Panc1 (cell line): ENCODE data around the gene ZBED4. TPM values are rescaled to one million over a fixed set of nuclear protein-coding genes. Genes with fewer than 3 reads are reported as not detected.

Experiments
- ATAC-seq: fragments of 200-7000 bp; cut with Tn5 transposase; 2 replicates; pipeline ENCODE4 v1.9.1; 2020; ENCODE audit warnings: mild to moderate bottlenecking, moderate library complexity
- BruUV-seq: library from RNA; stranded (reverse); fragments of 400-500 nt; replicated peaks from 2 replicates; lab custom pipeline; 2021; lab: Mats Ljungman, UMichigan
- CTCF ChIA-PET: fragments of 300-600 bp; sonication (Branson Sonifier 250); formaldehyde crosslinking; loops from one replicate; lab custom pipeline; 2022; ENCODE audit warnings: antibody characterized with exemption; lab: Charles Lee
- POLR2A ChIA-PET: fragments of 300-600 bp; sonication (Branson Sonifier 250); formaldehyde crosslinking; loops from one replicate; lab custom pipeline; 2022; ENCODE audit warnings: antibody characterized with exemption; lab: Charles Lee
- DNase-seq: peaks from one replicate; pipeline ENCODE4 v3.0.0-alpha.2; 2010; ENCODE audit warnings: low read depth, low spot score
- H3K27ac ChIP-seq: 2 replicates; pipeline ENCODE4 v1.5.1; 2011; ENCODE audit warnings: mild to moderate bottlenecking, low read length, inconsistent platforms
- H3K27me3 ChIP-seq: fragments of 200-500 bp; sonication (Bioruptor generic); 2 replicates; pipeline ENCODE4 v1.6.0; 2014; ENCODE audit warnings: low read length, inconsistent platforms; ENCODE audit not compliant: control insufficient read depth, insufficient read depth
- H3K36me3 ChIP-seq: fragments of 200-500 bp; sonication (Bioruptor generic); 2 replicates; pipeline ENCODE4 v1.5.1; 2014; ENCODE audit warnings: inconsistent platforms, mild to moderate bottlenecking, low read length, moderate library complexity; ENCODE audit not compliant: control insufficient read depth, insufficient read depth
- H3K4me1 ChIP-seq: 2 replicates; pipeline ENCODE4 v1.5.1; 2011; ENCODE audit warnings: inconsistent platforms, mild to moderate bottlenecking, low read length, moderate library complexity; ENCODE audit not compliant: control insufficient read depth, insufficient read depth
- H3K4me3 ChIP-seq, 2 experiments: 2 replicates each; pipeline ENCODE4 v1.5.1; 2011 to 2012; ENCODE audit warnings: low read depth in 2 of 2, low read length in 2 of 2, mild to moderate bottlenecking in 2 of 2, inconsistent platforms in 1 of 2, moderate library complexity in 1 of 2
- H3K9me3 ChIP-seq: fragments of 200-500 bp; sonication (Bioruptor generic); 2 replicates; pipeline ENCODE4 v1.5.1; 2014; ENCODE audit warnings: low read depth, mild to moderate bottlenecking, inconsistent platforms, low read length, moderate library complexity; ENCODE audit not compliant: control insufficient read depth, insufficient read depth
- POLR2AphosphoS5 ChIP-seq: IDR thresholded peaks from 2 replicates; pipeline ENCODE4 v1.6.1; 2012; ENCODE audit warnings: mild to moderate bottlenecking, low read depth, low read length, moderate library complexity
- SIN3A ChIP-seq: IDR thresholded peaks from 2 replicates; pipeline ENCODE4 v1.6.1; 2012; ENCODE audit warnings: low read depth, mild to moderate bottlenecking, low read length, moderate library complexity, borderline replicate concordance; ENCODE audit not compliant: insufficient read depth
- TCF7L2 ChIP-seq: IDR thresholded peaks from 2 replicates; pipeline ENCODE4 v1.6.1; 2011; ENCODE audit warnings: mild to moderate bottlenecking, low read depth, low read length, inconsistent platforms
- in situ Hi-C: cut with HindIII; loops from 2 replicates; pipeline ENCODE4 v1.10.0; 2016; ENCODE audit warnings: low sequenced_read_pairs, low pct_unique_long_range_greater_than_20kb
- intact Hi-C: fragments of 100-400 bp; cut with micrococcal nuclease; formaldehyde crosslinking; loops from one replicate; pipeline ENCODE4 v1.10.0; 2022; ENCODE audit not compliant: unreplicated experiment
- total RNA-seq: library from RNA; stranded (reverse); gene quantifications from one replicate; pipeline ENCODE4 v1.2.1, GENCODE V29; 2021; ENCODE audit not compliant: unreplicated experiment
- TF ChIP-seq, protein P1 (sequence below): fragments of 450-650 bp; IDR thresholded peaks from 2 replicates; pipeline ENCODE4 v1.5.1; 2017; ENCODE audit warnings: mild to moderate bottlenecking
- TF ChIP-seq, protein P2 (sequence below), 2 experiments: IDR thresholded peaks; 2 replicates each; pipeline ENCODE4 v1.6.1; 2011 to 2012; ENCODE audit warnings: low read depth in 2 of 2, control low read depth in 1 of 2, low read length in 1 of 2, mild to moderate bottlenecking in 1 of 2, moderate library complexity in 1 of 2; ENCODE audit not compliant: insufficient read depth in 1 of 2

Gene ZBED4
- total RNA-seq, 1 experiment from 2014 or later: 17.3 TPM

DNA sequence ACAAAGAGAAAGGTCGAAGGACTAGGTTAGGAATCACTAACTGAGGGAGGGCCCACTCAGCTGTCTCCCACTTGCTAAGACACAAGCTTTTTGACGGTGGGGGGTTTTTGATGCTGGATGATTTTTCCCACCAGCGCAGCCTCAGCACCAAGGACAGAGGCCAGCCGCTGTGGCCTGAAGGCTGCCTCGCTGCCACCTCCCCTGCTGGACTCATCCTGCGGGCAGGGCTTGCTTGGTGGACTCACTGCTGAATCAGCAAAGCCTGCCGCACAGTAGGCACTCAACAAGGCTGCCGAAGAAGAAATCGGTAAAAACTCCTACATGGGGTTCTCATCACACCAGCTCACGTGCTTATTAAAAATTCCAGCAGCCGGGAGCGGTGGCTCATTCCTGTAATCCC lies 62.0 kb downstream of the ZBED4 start:
- BruUV-seq: no TSS peak
- Histone ChIP-seq H3K4me3 (no peak overlapping the region), H3K36me3 (peaks cover 4% of the 10 kb centered on the region; the same call in 1 of the 2 replicates), H3K4me1 (peaks cover 3% of the 10 kb centered on the region; the same call in 1 of the 2 replicates), H3K27me3 (no peaks in the 10 kb centered on the region), H3K27ac (no peak overlapping the region), H3K9me3 (no peaks in the 10 kb centered on the region)
- no peak for ATAC-seq
- intact Hi-C loops: loop anchor here (5.0 kb wide), 1 partner anchor 148 kb away; no protein-coding TSS in a partner anchor
- in situ Hi-C loops: no loop called here
- no peak for DNase-seq
- TF ChIP-seq, protein P1, sequence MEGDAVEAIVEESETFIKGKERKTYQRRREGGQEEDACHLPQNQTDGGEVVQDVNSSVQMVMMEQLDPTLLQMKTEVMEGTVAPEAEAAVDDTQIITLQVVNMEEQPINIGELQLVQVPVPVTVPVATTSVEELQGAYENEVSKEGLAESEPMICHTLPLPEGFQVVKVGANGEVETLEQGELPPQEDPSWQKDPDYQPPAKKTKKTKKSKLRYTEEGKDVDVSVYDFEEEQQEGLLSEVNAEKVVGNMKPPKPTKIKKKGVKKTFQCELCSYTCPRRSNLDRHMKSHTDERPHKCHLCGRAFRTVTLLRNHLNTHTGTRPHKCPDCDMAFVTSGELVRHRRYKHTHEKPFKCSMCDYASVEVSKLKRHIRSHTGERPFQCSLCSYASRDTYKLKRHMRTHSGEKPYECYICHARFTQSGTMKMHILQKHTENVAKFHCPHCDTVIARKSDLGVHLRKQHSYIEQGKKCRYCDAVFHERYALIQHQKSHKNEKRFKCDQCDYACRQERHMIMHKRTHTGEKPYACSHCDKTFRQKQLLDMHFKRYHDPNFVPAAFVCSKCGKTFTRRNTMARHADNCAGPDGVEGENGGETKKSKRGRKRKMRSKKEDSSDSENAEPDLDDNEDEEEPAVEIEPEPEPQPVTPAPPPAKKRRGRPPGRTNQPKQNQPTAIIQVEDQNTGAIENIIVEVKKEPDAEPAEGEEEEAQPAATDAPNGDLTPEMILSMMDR: no peak
- TF ChIP-seq, protein P2, sequence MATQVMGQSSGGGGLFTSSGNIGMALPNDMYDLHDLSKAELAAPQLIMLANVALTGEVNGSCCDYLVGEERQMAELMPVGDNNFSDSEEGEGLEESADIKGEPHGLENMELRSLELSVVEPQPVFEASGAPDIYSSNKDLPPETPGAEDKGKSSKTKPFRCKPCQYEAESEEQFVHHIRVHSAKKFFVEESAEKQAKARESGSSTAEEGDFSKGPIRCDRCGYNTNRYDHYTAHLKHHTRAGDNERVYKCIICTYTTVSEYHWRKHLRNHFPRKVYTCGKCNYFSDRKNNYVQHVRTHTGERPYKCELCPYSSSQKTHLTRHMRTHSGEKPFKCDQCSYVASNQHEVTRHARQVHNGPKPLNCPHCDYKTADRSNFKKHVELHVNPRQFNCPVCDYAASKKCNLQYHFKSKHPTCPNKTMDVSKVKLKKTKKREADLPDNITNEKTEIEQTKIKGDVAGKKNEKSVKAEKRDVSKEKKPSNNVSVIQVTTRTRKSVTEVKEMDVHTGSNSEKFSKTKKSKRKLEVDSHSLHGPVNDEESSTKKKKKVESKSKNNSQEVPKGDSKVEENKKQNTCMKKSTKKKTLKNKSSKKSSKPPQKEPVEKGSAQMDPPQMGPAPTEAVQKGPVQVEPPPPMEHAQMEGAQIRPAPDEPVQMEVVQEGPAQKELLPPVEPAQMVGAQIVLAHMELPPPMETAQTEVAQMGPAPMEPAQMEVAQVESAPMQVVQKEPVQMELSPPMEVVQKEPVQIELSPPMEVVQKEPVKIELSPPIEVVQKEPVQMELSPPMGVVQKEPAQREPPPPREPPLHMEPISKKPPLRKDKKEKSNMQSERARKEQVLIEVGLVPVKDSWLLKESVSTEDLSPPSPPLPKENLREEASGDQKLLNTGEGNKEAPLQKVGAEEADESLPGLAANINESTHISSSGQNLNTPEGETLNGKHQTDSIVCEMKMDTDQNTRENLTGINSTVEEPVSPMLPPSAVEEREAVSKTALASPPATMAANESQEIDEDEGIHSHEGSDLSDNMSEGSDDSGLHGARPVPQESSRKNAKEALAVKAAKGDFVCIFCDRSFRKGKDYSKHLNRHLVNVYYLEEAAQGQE (IDR thresholded peaks at IDR 0.05; ENCODE audit: insufficient read depth in 1 of 2, low read depth in 2 of 2, low read length in 1 of 2): peak; percentile 80 to 89
- TF ChIP-seq POLR2AphosphoS5 (no peak), TCF7L2 (no peak), SIN3A (no peak)
- CTCF ChIA-PET: interaction anchor here (0.6 kb wide), 1 partner anchor 148 kb away, joined by 3 read pairs; no protein-coding TSS in a partner anchor
- POLR2A ChIA-PET: no interaction called here

GRCh38 chr22:49916831-49917230 lies 63.2 kb downstream of the ZBED4 start:
- in situ Hi-C loops: no loop called here
- CTCF ChIA-PET: no interaction called here
- Histone ChIP-seq H3K36me3 (peaks cover 4% of the 10 kb centered on the region; the same call in 1 of the 2 replicates), H3K27me3 (no peaks in the 10 kb centered on the region), H3K4me3 (no peak overlapping the region), H3K27ac (no peak overlapping the region), H3K4me1 (peaks cover 3% of the 10 kb centered on the region; the same call in 1 of the 2 replicates), H3K9me3 (no peaks in the 10 kb centered on the region)
- intact Hi-C loops: loop anchor here (5.0 kb wide), 1 partner anchor 150 kb away; no protein-coding TSS in a partner anchor
- TSS peak; percentile 70 for BruUV-seq
- POLR2A ChIA-PET: interaction anchor here (0.6 kb wide), 1 partner anchor 168 kb away, joined by 3 read pairs; no protein-coding TSS in a partner anchor
- DNase-seq (no peak), ATAC-seq (no peak)
- TF ChIP-seq, protein P1: no peak
- TF ChIP-seq POLR2AphosphoS5 (no peak), TCF7L2 (no peak), SIN3A (no peak)
- TF ChIP-seq, protein P2 (IDR thresholded peaks at IDR 0.05; ENCODE audit: insufficient read depth in 1 of 2, low read depth in 2 of 2, low read length in 1 of 2): no peak
